ENCODE measurements around the gene CLGN.
A peak's percentile ranks its signal among the peaks of the same experiment; 100 is the strongest.

Gene CLGN

GRCh38 chr4:140427106-140427918 is at the start of gene CLGN:
TSS of gene CLGN (minus strand) at chr4:140427648. CDS start at chr4:140413078, 14,570 bp downstream.
- TF ChIP-seq, protein P1, sequence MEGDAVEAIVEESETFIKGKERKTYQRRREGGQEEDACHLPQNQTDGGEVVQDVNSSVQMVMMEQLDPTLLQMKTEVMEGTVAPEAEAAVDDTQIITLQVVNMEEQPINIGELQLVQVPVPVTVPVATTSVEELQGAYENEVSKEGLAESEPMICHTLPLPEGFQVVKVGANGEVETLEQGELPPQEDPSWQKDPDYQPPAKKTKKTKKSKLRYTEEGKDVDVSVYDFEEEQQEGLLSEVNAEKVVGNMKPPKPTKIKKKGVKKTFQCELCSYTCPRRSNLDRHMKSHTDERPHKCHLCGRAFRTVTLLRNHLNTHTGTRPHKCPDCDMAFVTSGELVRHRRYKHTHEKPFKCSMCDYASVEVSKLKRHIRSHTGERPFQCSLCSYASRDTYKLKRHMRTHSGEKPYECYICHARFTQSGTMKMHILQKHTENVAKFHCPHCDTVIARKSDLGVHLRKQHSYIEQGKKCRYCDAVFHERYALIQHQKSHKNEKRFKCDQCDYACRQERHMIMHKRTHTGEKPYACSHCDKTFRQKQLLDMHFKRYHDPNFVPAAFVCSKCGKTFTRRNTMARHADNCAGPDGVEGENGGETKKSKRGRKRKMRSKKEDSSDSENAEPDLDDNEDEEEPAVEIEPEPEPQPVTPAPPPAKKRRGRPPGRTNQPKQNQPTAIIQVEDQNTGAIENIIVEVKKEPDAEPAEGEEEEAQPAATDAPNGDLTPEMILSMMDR (IDR thresholded peaks at IDR 0.05; ENCODE audit: unreplicated experiment in 3 of 3), result peak; percentile 58 to 64 (median 62)
- peaks cover 5% of the 10 kb centered on the region for H3K27me3 Mint-ChIP-seq (ENCODE audit: low read depth)
- H3K36me3 Mint-ChIP-seq (ENCODE audit: low read depth), result no peaks in the 10 kb centered on the region
- H3K27ac Mint-ChIP-seq, result peak within 1 kb of the TSS in 1 of 3 experiments; percentile 65
- H3K4me3 Mint-ChIP-seq, result peak within 1 kb of the TSS; percentile 89 to 94 (median 91)
- H3K4me1 Mint-ChIP-seq, result peaks cover 6% of the 10 kb centered on the region
- no peaks in the 10 kb centered on the region for H3K9me3 Mint-ChIP-seq

DNA sequence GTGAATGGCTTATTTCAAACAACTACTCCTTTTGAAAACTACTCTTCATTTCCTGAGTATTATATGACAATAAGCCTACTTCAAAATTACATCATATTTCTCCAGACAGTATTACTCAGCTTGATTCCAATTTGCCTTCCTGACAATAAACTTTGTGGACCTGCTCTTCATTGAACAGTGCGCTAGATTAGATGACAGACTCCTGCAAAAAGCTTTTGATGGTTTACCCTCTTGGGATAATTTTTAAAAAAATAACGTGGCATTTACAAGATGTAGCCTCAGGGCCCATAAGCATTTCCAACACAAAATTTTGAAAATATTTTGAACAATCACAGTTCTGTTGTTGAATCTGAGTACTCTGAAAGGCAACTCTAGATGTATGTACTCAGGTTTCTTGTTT is 44.7 kb upstream of the CLGN start:
- Mint-ChIP-seq H3K36me3 (ENCODE audit: low read depth) (no peaks in the 10 kb centered on the region), H3K4me1 (no peaks in the 10 kb centered on the region), H3K4me3 (no peak overlapping the region), H3K27ac (no peak overlapping the region), H3K27me3 (ENCODE audit: low read depth) (peaks cover 7% of the 10 kb centered on the region), H3K9me3 (no peaks in the 10 kb centered on the region)
- TF ChIP-seq, protein P1 (IDR thresholded peaks at IDR 0.05; ENCODE audit: unreplicated experiment in 3 of 3), result no peak

DNA sequence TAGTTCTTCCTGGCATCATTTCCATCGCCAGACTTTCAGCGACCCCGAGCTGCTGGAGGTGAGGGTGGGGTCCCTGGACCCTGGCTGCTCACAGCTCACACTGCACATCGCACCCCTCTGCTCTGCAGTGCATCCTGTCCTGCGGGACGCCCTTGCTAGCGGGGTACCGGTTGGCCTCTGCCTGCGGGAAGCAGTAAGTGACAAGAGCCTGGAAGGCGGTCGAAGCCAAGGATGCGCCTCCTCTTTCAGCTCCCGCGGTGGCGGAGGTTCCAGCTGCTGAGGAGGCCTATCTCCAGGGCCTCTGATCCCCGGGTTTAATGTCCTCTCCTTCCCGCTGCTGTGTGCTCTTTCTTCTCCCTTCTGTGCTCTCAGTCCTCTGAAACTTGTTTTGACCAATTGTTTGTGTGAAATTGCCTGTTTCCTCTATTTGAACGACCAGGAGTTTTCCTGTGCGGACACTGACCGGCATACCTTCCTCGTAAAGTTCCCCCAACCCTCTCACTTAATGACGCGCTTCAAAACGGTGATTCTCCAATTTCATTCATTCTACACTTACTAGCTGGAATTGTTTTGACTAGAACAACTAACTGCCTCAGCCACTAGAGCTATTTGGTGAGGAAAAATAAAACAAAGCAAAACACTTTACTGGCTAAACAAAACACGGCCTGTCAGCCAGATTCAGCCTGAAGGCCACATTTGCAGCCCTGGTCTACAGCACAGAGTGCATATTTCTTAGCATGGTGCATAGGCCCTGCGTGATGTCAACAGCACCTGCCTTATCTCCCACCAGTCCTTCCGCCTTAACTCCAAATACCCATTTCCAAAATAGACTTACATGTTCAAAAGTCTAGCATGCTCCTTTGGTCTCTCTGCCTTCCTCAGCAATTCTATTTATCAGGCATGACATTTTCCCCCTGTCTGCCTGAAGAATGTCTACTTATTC is 42.6 kb upstream of the CLGN start:
- Mint-ChIP-seq H3K27ac (no peak overlapping the region), H3K4me3 (no peak overlapping the region), H3K36me3 (ENCODE audit: low read depth) (no peaks in the 10 kb centered on the region), H3K9me3 (no peaks in the 10 kb centered on the region), H3K27me3 (ENCODE audit: low read depth) (peaks cover 7% of the 10 kb centered on the region), H3K4me1 (no peaks in the 10 kb centered on the region)
- TF ChIP-seq, protein P1 (IDR thresholded peaks at IDR 0.05; ENCODE audit: unreplicated experiment in 3 of 3), result no peak

DNA sequence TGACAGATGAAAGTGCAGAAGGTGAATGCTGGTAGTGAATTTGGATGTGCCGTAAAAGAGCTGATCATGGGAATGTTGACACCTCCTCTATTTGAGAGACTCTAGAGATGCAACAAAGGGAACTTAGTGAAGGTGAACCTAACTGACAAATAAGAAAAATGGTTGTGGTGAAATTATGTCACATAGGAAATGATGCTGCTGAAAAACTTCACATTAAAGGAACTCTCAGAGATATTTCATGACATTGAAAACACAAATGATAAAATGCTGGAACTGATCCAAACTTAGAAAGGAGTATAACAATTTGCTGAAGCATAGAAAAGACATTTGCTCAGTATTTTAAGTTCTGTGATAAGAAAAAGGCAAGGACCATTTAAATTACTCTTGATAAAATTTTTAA is 38.7 kb upstream of the CLGN start:
- TF ChIP-seq, protein P1 (IDR thresholded peaks at IDR 0.05; ENCODE audit: unreplicated experiment in 3 of 3), result no peak
- H3K9me3 Mint-ChIP-seq, result no peaks in the 10 kb centered on the region
- peaks cover 7% of the 10 kb centered on the region for H3K27me3 Mint-ChIP-seq (ENCODE audit: low read depth)
- no peak overlapping the region for H3K4me3 Mint-ChIP-seq
- H3K27ac Mint-ChIP-seq, result no peak overlapping the region
- H3K36me3 Mint-ChIP-seq (ENCODE audit: low read depth), result no peaks in the 10 kb centered on the region
- H3K4me1 Mint-ChIP-seq, result no peaks in the 10 kb centered on the region

DNA sequence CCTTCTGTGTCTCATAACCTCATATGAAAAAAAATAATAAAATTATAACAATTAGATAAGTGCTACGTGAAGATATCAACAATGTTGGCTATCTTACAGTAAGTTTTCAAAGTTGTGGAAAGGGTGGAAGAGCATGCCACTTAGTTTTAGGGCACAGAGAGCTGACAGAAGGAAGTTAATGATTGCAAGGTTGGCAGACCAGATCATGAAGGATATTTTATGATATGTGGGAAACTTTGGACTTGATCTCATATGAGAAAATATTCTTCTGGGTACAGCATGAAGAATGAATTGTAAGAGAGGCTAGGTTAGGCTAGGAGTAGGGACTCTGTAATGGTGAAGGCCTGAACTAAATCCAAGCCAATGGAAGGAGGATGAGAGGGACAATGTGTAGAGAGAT is 36.2 kb upstream of the CLGN start:
- Mint-ChIP-seq H3K4me3 (no peak overlapping the region), H3K4me1 (no peaks in the 10 kb centered on the region), H3K27ac (no peak overlapping the region), H3K9me3 (no peaks in the 10 kb centered on the region), H3K36me3 (ENCODE audit: low read depth) (no peaks in the 10 kb centered on the region), H3K27me3 (ENCODE audit: low read depth) (no peaks in the 10 kb centered on the region)
- TF ChIP-seq, protein P1 (IDR thresholded peaks at IDR 0.05; ENCODE audit: unreplicated experiment in 3 of 3), result no peak
